Measurements from ENCODE around the gene KCNIP4.

GRCh38 chr4:21901281-21901680 is 47.3 kb downstream of the KCNIP4 start:
- TF ChIP-seq CTCF (IDR thresholded peaks at IDR 0.05) (no peak), POLR2AphosphoS5 (IDR thresholded peaks at IDR 0.05) (no peak)

Data from esophagus muscularis mucosa (tissue), 3 donors.